ENCODE data around the gene MYRIP.

Gene MYRIP

DNA sequence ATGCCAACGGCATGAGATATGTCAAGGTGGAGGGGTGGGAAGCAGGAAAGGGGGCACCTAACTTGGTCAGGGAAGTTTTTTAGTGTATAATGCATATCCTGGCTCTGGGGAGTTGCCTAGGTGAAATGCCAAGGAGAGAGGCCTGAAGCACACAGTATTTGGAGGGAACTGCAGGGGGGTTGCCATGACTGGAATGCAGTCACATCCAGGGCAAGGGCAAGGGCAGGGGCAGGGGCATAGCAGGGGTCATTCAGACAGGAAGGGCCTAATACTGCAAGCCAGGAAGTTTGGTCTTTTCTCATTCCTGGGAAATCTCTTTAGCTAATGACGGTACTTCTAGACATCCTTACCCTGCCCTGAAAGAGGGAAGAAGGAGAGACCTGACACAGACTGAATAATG is 60.5 kb downstream of the MYRIP start:
- no peak for DNase-seq (ENCODE audit: extremely low read depth, insufficient read length)
- Histone ChIP-seq H3K27me3 (replicated peaks; ENCODE audit: control insufficient read depth, insufficient read depth, low read length) (no peaks in the 10 kb centered on the region), H3K4me3 (replicated peaks; ENCODE audit: low read depth, low read length) (no peak overlapping the region), H3K36me3 (ENCODE audit: control insufficient read depth, insufficient read depth, low read length) (no peaks in the 10 kb centered on the region)
- TF ChIP-seq, protein P1, sequence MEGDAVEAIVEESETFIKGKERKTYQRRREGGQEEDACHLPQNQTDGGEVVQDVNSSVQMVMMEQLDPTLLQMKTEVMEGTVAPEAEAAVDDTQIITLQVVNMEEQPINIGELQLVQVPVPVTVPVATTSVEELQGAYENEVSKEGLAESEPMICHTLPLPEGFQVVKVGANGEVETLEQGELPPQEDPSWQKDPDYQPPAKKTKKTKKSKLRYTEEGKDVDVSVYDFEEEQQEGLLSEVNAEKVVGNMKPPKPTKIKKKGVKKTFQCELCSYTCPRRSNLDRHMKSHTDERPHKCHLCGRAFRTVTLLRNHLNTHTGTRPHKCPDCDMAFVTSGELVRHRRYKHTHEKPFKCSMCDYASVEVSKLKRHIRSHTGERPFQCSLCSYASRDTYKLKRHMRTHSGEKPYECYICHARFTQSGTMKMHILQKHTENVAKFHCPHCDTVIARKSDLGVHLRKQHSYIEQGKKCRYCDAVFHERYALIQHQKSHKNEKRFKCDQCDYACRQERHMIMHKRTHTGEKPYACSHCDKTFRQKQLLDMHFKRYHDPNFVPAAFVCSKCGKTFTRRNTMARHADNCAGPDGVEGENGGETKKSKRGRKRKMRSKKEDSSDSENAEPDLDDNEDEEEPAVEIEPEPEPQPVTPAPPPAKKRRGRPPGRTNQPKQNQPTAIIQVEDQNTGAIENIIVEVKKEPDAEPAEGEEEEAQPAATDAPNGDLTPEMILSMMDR (IDR thresholded peaks at IDR 0.05; ENCODE audit: insufficient read depth, low read length, poor library complexity, severe bottlenecking) = no peak

DNA sequence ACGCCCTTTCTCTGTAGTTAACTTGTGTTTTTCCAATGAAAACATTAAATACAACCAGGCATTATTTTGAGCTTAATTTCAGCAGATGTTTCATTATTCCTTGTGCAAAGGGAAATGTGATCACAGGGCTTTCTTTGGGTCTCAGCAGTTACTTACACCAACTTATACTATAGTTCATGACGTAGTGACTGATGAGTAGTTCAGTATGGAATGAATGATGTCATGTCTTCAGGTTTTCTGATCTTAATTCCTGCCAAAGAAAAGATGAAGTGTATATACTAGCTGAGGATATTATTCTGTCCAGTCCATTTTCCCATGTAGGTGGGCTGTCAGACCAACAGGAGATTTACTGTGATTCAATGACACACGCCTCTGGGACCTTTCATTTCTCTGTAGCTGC is 61.3 kb downstream of the MYRIP start:
- Histone ChIP-seq H3K4me3 (replicated peaks; ENCODE audit: low read depth, low read length) (no peak overlapping the region), H3K27me3 (replicated peaks; ENCODE audit: control insufficient read depth, insufficient read depth, low read length) (no peaks in the 10 kb centered on the region), H3K36me3 (ENCODE audit: control insufficient read depth, insufficient read depth, low read length) (no peaks in the 10 kb centered on the region)
- TF ChIP-seq, protein P1 (IDR thresholded peaks at IDR 0.05; ENCODE audit: insufficient read depth, low read length, poor library complexity, severe bottlenecking) = no peak
- DNase-seq (ENCODE audit: extremely low read depth, insufficient read length) = no peak

DNA sequence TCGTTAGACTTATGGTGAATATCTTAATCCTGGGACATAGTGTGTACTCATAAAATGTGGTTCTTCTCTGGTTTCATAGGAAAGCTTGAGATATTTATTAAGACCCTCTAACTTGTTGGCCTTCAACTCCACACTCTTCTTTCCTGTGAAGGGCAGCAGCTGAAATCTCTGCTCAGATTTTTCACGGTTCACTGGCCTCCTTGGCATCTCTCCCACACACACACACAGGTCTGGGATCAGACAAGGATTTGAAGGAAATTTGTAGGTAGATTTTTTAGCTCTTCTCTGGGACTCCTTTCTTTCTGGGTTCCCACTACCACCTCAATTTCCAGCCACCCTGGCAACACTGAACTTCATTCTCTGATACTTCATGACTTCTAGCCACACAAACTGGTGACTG is 70.2 kb downstream of the MYRIP start:
- Histone ChIP-seq H3K27me3 (replicated peaks; ENCODE audit: control insufficient read depth, insufficient read depth, low read length) (no peaks in the 10 kb centered on the region), H3K36me3 (ENCODE audit: control insufficient read depth, insufficient read depth, low read length) (no peaks in the 10 kb centered on the region), H3K4me3 (replicated peaks; ENCODE audit: low read depth, low read length) (no peak overlapping the region)
- TF ChIP-seq, protein P1 (IDR thresholded peaks at IDR 0.05; ENCODE audit: insufficient read depth, low read length, poor library complexity, severe bottlenecking) = no peak
- DNase-seq (ENCODE audit: extremely low read depth, insufficient read length) = no peak

DNA sequence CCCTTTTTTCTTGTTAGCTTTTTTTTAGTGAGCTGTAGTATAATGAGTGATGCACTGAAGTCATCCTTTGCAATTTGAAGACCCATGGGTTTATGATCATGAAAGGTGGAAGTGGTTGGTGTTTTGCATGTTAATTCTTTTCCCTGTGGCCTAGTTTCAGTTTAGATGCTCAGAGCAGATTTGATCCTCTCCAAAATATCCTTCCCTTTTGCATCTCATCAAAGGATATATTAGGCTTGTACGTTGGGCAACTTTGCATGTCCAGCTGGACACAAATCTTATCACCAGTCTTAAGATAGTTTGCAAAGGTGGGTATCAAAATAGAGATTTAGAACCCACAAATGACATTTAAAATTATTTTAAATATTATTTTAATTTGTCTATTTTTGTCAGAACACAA is 72.7 kb downstream of the MYRIP start:
- H3K4me3 ChIP-seq (replicated peaks; ENCODE audit: low read depth, low read length) = no peak overlapping the region
- H3K27me3 ChIP-seq (replicated peaks; ENCODE audit: control insufficient read depth, insufficient read depth, low read length) = no peaks in the 10 kb centered on the region
- TF ChIP-seq, protein P1 (IDR thresholded peaks at IDR 0.05; ENCODE audit: insufficient read depth, low read length, poor library complexity, severe bottlenecking) = no peak
- DNase-seq (ENCODE audit: extremely low read depth, insufficient read length) = no peak
- H3K36me3 ChIP-seq (ENCODE audit: control insufficient read depth, insufficient read depth, low read length) = no peaks in the 10 kb centered on the region

DNA sequence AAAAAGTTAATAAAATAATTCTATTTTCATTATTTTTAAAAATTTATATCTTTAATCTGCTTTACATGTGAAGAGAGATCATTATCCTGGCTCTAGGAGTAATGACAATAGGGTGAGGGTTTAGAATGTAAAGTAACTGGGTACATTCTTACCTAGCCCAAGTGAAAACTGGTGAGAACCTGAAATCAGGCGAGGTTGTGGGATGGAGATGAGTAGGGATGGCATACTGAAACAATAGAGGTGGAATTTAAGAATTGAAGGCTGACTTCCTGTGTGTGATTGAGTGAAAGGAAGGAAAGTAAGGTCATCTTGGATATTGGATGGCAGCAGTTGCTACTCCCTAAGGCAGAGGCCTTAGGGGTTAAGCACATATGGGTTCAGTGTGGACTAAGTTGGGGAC is 82.7 kb downstream of the MYRIP start:
- Histone ChIP-seq H3K4me3 (replicated peaks; ENCODE audit: low read depth, low read length) (no peak overlapping the region), H3K36me3 (ENCODE audit: control insufficient read depth, insufficient read depth, low read length) (no peaks in the 10 kb centered on the region), H3K27me3 (replicated peaks; ENCODE audit: control insufficient read depth, insufficient read depth, low read length) (no peaks in the 10 kb centered on the region)
- no peak for DNase-seq (ENCODE audit: extremely low read depth, insufficient read length)
- TF ChIP-seq, protein P1 (IDR thresholded peaks at IDR 0.05; ENCODE audit: insufficient read depth, low read length, poor library complexity, severe bottlenecking) = no peak

DNA sequence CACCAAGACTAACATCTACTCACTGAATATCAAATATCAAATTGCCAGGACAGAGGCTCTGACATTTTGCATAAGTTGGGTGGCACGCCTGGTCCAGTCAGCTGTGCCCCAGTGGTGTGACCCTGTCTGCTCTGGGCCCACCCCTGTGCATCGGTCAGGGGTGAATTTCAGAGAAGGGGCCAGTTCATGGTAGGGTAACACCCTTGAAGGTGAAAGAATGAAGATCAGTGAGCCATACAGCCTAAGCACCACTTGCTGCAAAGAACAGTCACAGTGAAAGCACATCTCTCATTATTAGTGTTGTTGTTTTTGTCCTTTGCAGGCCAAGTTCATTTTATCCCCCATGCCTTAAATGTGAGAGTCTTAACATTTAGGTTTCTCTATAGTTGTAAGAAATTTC is 86.8 kb downstream of the MYRIP start:
- TF ChIP-seq, protein P1 (IDR thresholded peaks at IDR 0.05; ENCODE audit: insufficient read depth, low read length, poor library complexity, severe bottlenecking) = no peak
- Histone ChIP-seq H3K4me3 (replicated peaks; ENCODE audit: low read depth, low read length) (no peak overlapping the region), H3K27me3 (replicated peaks; ENCODE audit: control insufficient read depth, insufficient read depth, low read length) (no peaks in the 10 kb centered on the region), H3K36me3 (ENCODE audit: control insufficient read depth, insufficient read depth, low read length) (no peaks in the 10 kb centered on the region)
- peak; percentile 1 for DNase-seq (ENCODE audit: extremely low read depth, insufficient read length)

All from GM06990 (cell line).